ENCODE data around the gene MAP2K7. TPM values are rescaled to one million over a fixed set of nuclear protein-coding genes. Genes with fewer than 3 reads are reported as not detected.
"Not testable (repeated sequence)": the region's sequence is repeated elsewhere in the genome, so short reads cannot be mapped to it uniquely, and the experiment has no call there.

MAP2K7 gene
- polyA plus RNA-seq, 1 experiment: 5.6 TPM

- no peaks in the 10 kb centered on the region; the same call in 1 of the 2 replicates for H3K9me3 ChIP-seq (ENCODE audit: control insufficient read depth, insufficient read depth, low read length)
- no peak; the same call in 1 of the 2 replicates for TF ChIP-seq CTCF (IDR thresholded peaks at IDR 0.05; ENCODE audit: low read depth, low read length)
- POLR2A ChIA-PET: interaction anchor here (0.6 to 3.9 kb wide), 3 partner anchors 12 to 22 kb away, joined by 6 to 16 read pairs (median 8); partner anchors contain the start of gene MAP2K7
- H3K27ac ChIP-seq (ENCODE audit: low read depth, low read length): no peak overlapping the region
- H3K27me3 ChIP-seq (ENCODE audit: control insufficient read depth, insufficient read depth, low read length): peaks cover 7% of the 10 kb centered on the region
- peak overlapping the region; percentile 40 for H3K4me3 ChIP-seq (ENCODE audit: low read depth, low read length)
- CTCF ChIA-PET: interaction anchor here (0.5 to 1.0 kb wide), 4 partner anchors 8 to 47 kb away, joined by 3 read pairs; no protein-coding TSS in a partner anchor
- DNase-seq (ENCODE audit: low read depth, low spot score): no peak
These were observed 11.8 kb downstream of the MAP2K7 start for GRCh38 chr19:7915250-7916102.

GRCh38 chr19:7916103-7916954, 12.7 kb downstream of the MAP2K7 start:
- Histone ChIP-seq H3K9me3 (ENCODE audit: control insufficient read depth, insufficient read depth, low read length) (no peaks in the 10 kb centered on the region; the same call in 1 of the 2 replicates), H3K4me3 (ENCODE audit: low read depth, low read length) (peak overlapping the region; percentile 40), H3K27me3 (ENCODE audit: control insufficient read depth, insufficient read depth, low read length) (peaks cover 7% of the 10 kb centered on the region), H3K27ac (ENCODE audit: low read depth, low read length) (no peak overlapping the region)
- TF ChIP-seq CTCF (IDR thresholded peaks at IDR 0.05; ENCODE audit: low read depth, low read length): no peak
- no peak for DNase-seq (ENCODE audit: low read depth, low spot score)
- POLR2A ChIA-PET: interaction anchor here (1.0 to 3.9 kb wide), 2 partner anchors 13 to 23 kb away, joined by 8 to 16 read pairs; partner anchors contain the start of gene MAP2K7
- CTCF ChIA-PET: interaction anchor here (0.5 to 1.6 kb wide), 5 partner anchors 8 to 48 kb away, joined by 3 to 5 read pairs (median 3); no protein-coding TSS in a partner anchor

- Histone ChIP-seq H3K4me3 (ENCODE audit: low read depth, low read length) (peak overlapping the region; percentile 43), H3K27me3 (ENCODE audit: control insufficient read depth, insufficient read depth, low read length) (peaks cover 7% of the 10 kb centered on the region), H3K27ac (ENCODE audit: low read depth, low read length) (no peak overlapping the region), H3K9me3 (ENCODE audit: control insufficient read depth, insufficient read depth, low read length) (no peaks in the 10 kb centered on the region; the same call in 1 of the 2 replicates)
- ChIA-PET POLR2A (interaction anchor here (1.1 to 3.9 kb wide), 2 partner anchors 11 to 13 kb away, joined by 4 to 16 read pairs; partner anchors contain the start of gene MAP2K7), CTCF (interaction anchor here (1.0 to 3.0 kb wide), 3 partner anchors 8 to 86 kb away, joined by 3 to 12 read pairs (median 5); no protein-coding TSS in a partner anchor)
- no peak for TF ChIP-seq CTCF (IDR thresholded peaks at IDR 0.05; ENCODE audit: low read depth, low read length)
- DNase-seq (ENCODE audit: low read depth, low spot score): no peak
These were observed 13.2 kb downstream of the MAP2K7 start for GRCh38 chr19:7916955-7917266.

- Histone ChIP-seq H3K27ac (ENCODE audit: low read depth, low read length) (no peak overlapping the region), H3K27me3 (ENCODE audit: control insufficient read depth, insufficient read depth, low read length) (peaks cover 7% of the 10 kb centered on the region), H3K9me3 (ENCODE audit: control insufficient read depth, insufficient read depth, low read length) (no peaks in the 10 kb centered on the region; the same call in 1 of the 2 replicates), H3K4me3 (ENCODE audit: low read depth, low read length) (peak overlapping the region; percentile 43)
- ChIA-PET CTCF (interaction anchor here (0.6 to 3.0 kb wide), 6 partner anchors 9 to 815 kb away, joined by 4 to 12 read pairs (median 5); partner anchors contain the start of gene TIMM44), POLR2A (interaction anchor here (0.6 to 3.9 kb wide), 3 partner anchors 11 to 519 kb away, joined by 3 to 16 read pairs (median 4); partner anchors contain the start of gene MAP2K7)
- no peak for DNase-seq (ENCODE audit: low read depth, low spot score)
- TF ChIP-seq CTCF (IDR thresholded peaks at IDR 0.05; ENCODE audit: low read depth, low read length): peak; percentile 68
These were observed 13.8 kb downstream of the MAP2K7 start for GRCh38 chr19:7917267-7918061.

GRCh38 chr19:7918062-7918614, 14.5 kb downstream of the MAP2K7 start:
- CTCF ChIA-PET: interaction anchor here (0.7 to 3.0 kb wide), 8 partner anchors 9 to 350 kb away, joined by 3 to 12 read pairs (median 5); partner anchors contain the start of gene TIMM44
- not testable (repeated sequence) for H3K27me3 ChIP-seq (ENCODE audit: control insufficient read depth, insufficient read depth, low read length); DNase-seq (ENCODE audit: low read depth, low spot score); H3K27ac ChIP-seq (ENCODE audit: low read depth, low read length); H3K9me3 ChIP-seq (ENCODE audit: control insufficient read depth, insufficient read depth, low read length)
- POLR2A ChIA-PET: interaction anchor here (1.1 to 3.9 kb wide), 3 partner anchors 10 to 15 kb away, joined by 4 to 17 read pairs (median 16); partner anchors contain the start of gene MAP2K7
- H3K4me3 ChIP-seq (ENCODE audit: low read depth, low read length): peak overlapping the region; percentile 43; the same call in 1 of the 2 replicates
